ENCODE measurements around the gene GSTO1. TPM values are rescaled to one million over a fixed set of nuclear protein-coding genes. Genes with fewer than 3 reads are reported as not detected.

GSTO1 gene
- total and polyA plus RNA-seq, 2 of the 13 experiments (the other 11 are each of a cell fraction or from before 2014, with no cell fraction given), result 228 to 300 TPM

GRCh38 chr10:104286939-104287338 lies 32.2 kb downstream of the GSTO1 start (continued):
- TF ChIP-seq ZNF318 (CRISPR knock-in tag; IDR thresholded peaks at IDR 0.05) (no peak), THAP7 (CRISPR knock-in tag; IDR thresholded peaks at IDR 0.05) (no peak), SOX13 (IDR thresholded peaks at IDR 0.05) (no peak), SOX13 (CRISPR knock-in tag; conservative IDR thresholded peaks at IDR 0.05 in 1 of 2, IDR thresholded peaks at IDR 0.05 in 1 of 2) (peak in 1 of 2 experiments; percentile 56; a peak in 1 of 4 replicates), ZNF770 (CRISPR knock-in tag; IDR thresholded peaks at IDR 0.05) (peak; percentile 62; the same call in 1 of the 2 replicates), FOXP1 (IDR thresholded peaks at IDR 0.05) (no peak), FOXP1 (CRISPR knock-in tag; IDR thresholded peaks at IDR 0.05) (peak; percentile 21; the same call in 1 of the 2 replicates), RXRA (CRISPR knock-in tag; IDR thresholded peaks at IDR 0.05) (peak; percentile 29; the same call in 1 of the 2 replicates), MIER3 (CRISPR knock-in tag; IDR thresholded peaks at IDR 0.05; ENCODE audit: borderline replicate concordance) (no peak), TGIF2 (CRISPR knock-in tag; IDR thresholded peaks at IDR 0.05) (0 out of 2 replicates have a peak, but pooled peaks have one; percentile 32), SUZ12 (IDR thresholded peaks at IDR 0.05; ENCODE audit: low read depth, low read length) (no peak), ZNF3 (CRISPR knock-in tag; IDR thresholded peaks at IDR 0.05) (no peak), STAT6 (CRISPR knock-in tag; IDR thresholded peaks at IDR 0.05; ENCODE audit: borderline replicate concordance) (no peak), ZNF256 (CRISPR knock-in tag; conservative IDR thresholded peaks at IDR 0.05) (no peak), SMYD3 (CRISPR knock-in tag; IDR thresholded peaks at IDR 0.05) (no peak), SRSF9 (IDR thresholded peaks at IDR 0.05; ENCODE audit: borderline replicate concordance, insufficient read depth, low read depth, low read length, poor library complexity, severe bottlenecking) (no peak), RNF2 (conservative IDR thresholded peaks at IDR 0.05; ENCODE audit: low read depth) (no peak), ZNF670 (CRISPR knock-in tag; IDR thresholded peaks at IDR 0.05; ENCODE audit: borderline replicate concordance) (no peak)

All from HepG2 (cell line).